ENCODE data around the gene GRIN3A. TPM values are rescaled to one million over a fixed set of nuclear protein-coding genes. Genes with fewer than 3 reads are reported as not detected.

The GRIN3A gene
- total RNA-seq, 1 experiment from 2014 or later, result not detected

DNA sequence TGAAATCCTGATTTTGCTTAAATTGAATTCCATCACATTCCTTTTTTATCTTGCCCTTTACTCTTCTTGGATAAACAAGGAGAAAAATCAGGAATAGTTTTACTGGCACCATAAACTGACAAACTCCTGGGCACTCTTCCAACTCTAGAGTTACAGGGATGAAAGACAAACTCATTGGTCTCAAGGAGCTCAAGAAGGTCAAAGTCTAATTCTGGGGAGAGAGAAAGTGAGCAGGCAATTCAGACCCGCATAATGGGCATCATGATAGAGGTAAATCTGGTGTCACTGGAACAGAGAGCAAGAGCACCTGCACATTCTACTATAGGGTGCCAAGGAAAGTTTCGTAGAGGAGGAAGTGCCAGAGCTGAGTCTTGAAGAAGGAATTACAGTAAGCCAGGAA, 64.8 kb downstream of the GRIN3A start:
- no peak for TF ChIP-seq CTCF (IDR thresholded peaks at IDR 0.05; ENCODE audit: unreplicated experiment)
- BruUV-seq (replicated peaks), result no TSS peak
- Mint-ChIP-seq H3K27me3 (ENCODE audit: insufficient read depth, unreplicated experiment) (peaks cover 47% of the 10 kb centered on the region), H3K36me3 (ENCODE audit: insufficient read depth, unreplicated experiment) (no peaks in the 10 kb centered on the region), H3K4me3 (ENCODE audit: unreplicated experiment) (no peak overlapping the region), H3K9me3 (ENCODE audit: unreplicated experiment) (no peaks in the 10 kb centered on the region), H3K4me1 (ENCODE audit: insufficient read depth, unreplicated experiment) (no peaks in the 10 kb centered on the region), H3K27ac (ENCODE audit: low read depth, unreplicated experiment) (no peak overlapping the region)
- CTCF ChIA-PET, result interaction anchor here (0.6 kb wide), 1 partner anchor 1479 kb away, joined by 3 read pairs; no protein-coding TSS in a partner anchor
- POLR2A ChIA-PET, result no interaction called here
- intact Hi-C loops (cut with micrococcal nuclease), result no loop called here
- no peak for DNase-seq (ENCODE audit: unreplicated experiment)

DNA sequence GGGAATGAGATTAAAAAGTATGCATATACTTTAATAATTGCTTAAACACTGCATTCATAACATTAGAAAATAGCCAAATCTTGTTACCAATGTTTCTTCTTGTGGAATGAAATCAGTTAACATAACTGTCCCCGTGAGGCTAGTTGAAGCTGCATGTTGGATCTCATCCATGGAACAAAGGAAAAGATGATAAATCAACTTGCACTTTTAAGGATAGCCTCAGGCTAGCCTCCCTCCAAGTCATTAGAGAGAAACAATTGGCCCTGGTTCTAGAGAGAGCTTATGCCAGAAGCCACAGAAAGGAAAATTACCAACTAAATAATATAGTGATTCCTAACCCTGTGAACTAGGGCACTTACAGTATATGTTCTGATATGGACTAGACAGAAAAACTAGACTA, 66.9 kb downstream of the GRIN3A start:
- no peak for TF ChIP-seq CTCF (IDR thresholded peaks at IDR 0.05; ENCODE audit: unreplicated experiment)
- intact Hi-C loops (cut with micrococcal nuclease), result no loop called here
- BruUV-seq (replicated peaks), result no TSS peak
- H3K9me3 Mint-ChIP-seq (ENCODE audit: unreplicated experiment), result no peaks in the 10 kb centered on the region
- ChIA-PET POLR2A (interaction anchor here (1.0 kb wide), 1 partner anchor 19 kb away, joined by 3 read pairs; no protein-coding TSS in a partner anchor), CTCF (no interaction called here)
- H3K4me1 Mint-ChIP-seq (ENCODE audit: insufficient read depth, unreplicated experiment), result no peaks in the 10 kb centered on the region
- peaks cover 40% of the 10 kb centered on the region for H3K27me3 Mint-ChIP-seq (ENCODE audit: insufficient read depth, unreplicated experiment)
- H3K27ac Mint-ChIP-seq (ENCODE audit: low read depth, unreplicated experiment), result no peak overlapping the region
- DNase-seq (ENCODE audit: unreplicated experiment), result peak; percentile 3
- H3K36me3 Mint-ChIP-seq (ENCODE audit: insufficient read depth, unreplicated experiment), result no peaks in the 10 kb centered on the region
- no peak overlapping the region for H3K4me3 Mint-ChIP-seq (ENCODE audit: unreplicated experiment)

DNA sequence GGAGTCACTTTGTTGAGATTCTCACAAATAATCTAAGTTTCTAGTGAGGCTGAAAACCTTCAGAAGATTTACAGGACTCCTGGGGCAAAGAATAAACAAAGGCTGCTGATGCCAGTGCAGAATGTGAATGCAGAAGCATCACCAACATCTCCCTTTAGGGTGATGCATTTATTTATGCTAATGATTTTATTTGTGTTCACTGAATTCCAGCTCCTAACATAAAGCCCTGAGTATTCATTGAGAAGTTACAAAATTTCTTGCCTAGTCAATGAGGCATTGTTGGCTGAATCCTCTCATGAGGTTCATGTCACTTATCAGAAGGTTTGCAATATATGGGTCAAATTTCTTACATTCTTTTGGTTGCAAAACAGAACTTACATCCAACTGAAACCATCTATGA, 70.0 kb downstream of the GRIN3A start:
- no peak for TF ChIP-seq CTCF (IDR thresholded peaks at IDR 0.05; ENCODE audit: unreplicated experiment)
- intact Hi-C loops (cut with micrococcal nuclease), result no loop called here
- CTCF ChIA-PET, result interaction anchor here (0.9 kb wide), 1 partner anchor 59 kb away, joined by 3 read pairs; no protein-coding TSS in a partner anchor
- POLR2A ChIA-PET, result interaction anchor here (0.6 kb wide), 1 partner anchor 230 kb away, joined by 3 read pairs; no protein-coding TSS in a partner anchor
- Mint-ChIP-seq H3K36me3 (ENCODE audit: insufficient read depth, unreplicated experiment) (no peaks in the 10 kb centered on the region), H3K27ac (ENCODE audit: low read depth, unreplicated experiment) (no peak overlapping the region), H3K4me3 (ENCODE audit: unreplicated experiment) (no peak overlapping the region), H3K9me3 (ENCODE audit: unreplicated experiment) (no peaks in the 10 kb centered on the region), H3K4me1 (ENCODE audit: insufficient read depth, unreplicated experiment) (no peaks in the 10 kb centered on the region), H3K27me3 (ENCODE audit: insufficient read depth, unreplicated experiment) (peaks cover 50% of the 10 kb centered on the region)
- BruUV-seq (replicated peaks), result no TSS peak
- no peak for DNase-seq (ENCODE audit: unreplicated experiment)

- CTCF ChIA-PET, result no interaction called here
- POLR2A ChIA-PET, result no interaction called here
- intact Hi-C loops (cut with micrococcal nuclease), result no loop called here
- no peak for DNase-seq (ENCODE audit: unreplicated experiment)
- Mint-ChIP-seq H3K36me3 (ENCODE audit: insufficient read depth, unreplicated experiment) (no peaks in the 10 kb centered on the region), H3K27ac (ENCODE audit: low read depth, unreplicated experiment) (no peak overlapping the region), H3K27me3 (ENCODE audit: insufficient read depth, unreplicated experiment) (peaks cover 56% of the 10 kb centered on the region), H3K9me3 (ENCODE audit: unreplicated experiment) (no peaks in the 10 kb centered on the region), H3K4me1 (ENCODE audit: insufficient read depth, unreplicated experiment) (no peaks in the 10 kb centered on the region), H3K4me3 (ENCODE audit: unreplicated experiment) (no peak overlapping the region)
- no peak for TF ChIP-seq CTCF (IDR thresholded peaks at IDR 0.05; ENCODE audit: unreplicated experiment)
- BruUV-seq (replicated peaks), result no TSS peak
These were observed 74.0 kb downstream of the GRIN3A start for GRCh38 chr9:101664453-101664852.
